GM12878 (cell line): ENCODE measurements around the gene LCN9. TPM values are rescaled to one million over a fixed set of nuclear protein-coding genes. Genes with fewer than 3 reads are reported as not detected.

Experiments used
- ATAC-seq: fragments of 200-7000 bp; cut with Tn5 transposase; 3 replicates; pipeline ENCODE4 v1.9.1; 2020; ENCODE audit warnings: mild to moderate bottlenecking, moderate library complexity
- BruUV-seq: library from RNA; stranded (reverse); fragments of 400-500 nt; replicated peaks from 2 replicates; lab custom pipeline; 2021; lab: Mats Ljungman, UMichigan
- CTCF ChIA-PET: fragments of 300-600 bp; sonication (Branson Sonifier 250); formaldehyde crosslinking; extraction: SDS; loops from one replicate; lab custom pipeline; 2021; ENCODE audit warnings: inconsistent platforms; lab: Yijun Ruan, JAX
- POLR2A ChIA-PET: fragments of 350-600 bp; formaldehyde crosslinking; extraction: SDS; loops from one replicate; lab custom pipeline; 2021; ENCODE audit warnings: inconsistent platforms; lab: Charles Lee
- RAD21 ChIA-PET: fragments of 300-600 bp; sonication (Branson Sonifier 250); formaldehyde crosslinking; loops from one replicate; lab custom pipeline; 2023; ENCODE audit warnings: antibody characterized with exemption; ENCODE audit not compliant: unreplicated experiment; lab: Charles Lee
- SMC1A ChIA-PET: fragments of 300-600 bp; sonication (Branson Sonifier 250); formaldehyde crosslinking; loops from one replicate; lab custom pipeline; 2023; ENCODE audit not compliant: unreplicated experiment, uncharacterized antibody; lab: Charles Lee
- DNase-seq: peaks from one replicate; pipeline ENCODE4 v3.0.0-alpha.2; 2011; ENCODE audit warnings: low read depth, low spot score
- FAIRE-seq: peaks from 3 replicates; lab custom pipeline; 2011; peaks lifted over from hg19 to GRCh38; lab: Jason Lieb, UNC
- H2AFZ ChIP-seq: 2 replicates; pipeline ENCODE4 v1.6.0; 2011; ENCODE audit warnings: low read depth, low read length, control low read depth; ENCODE audit not compliant: control insufficient read depth
- H3K27ac ChIP-seq: 2 replicates; pipeline ENCODE4 v1.5.1; 2011; ENCODE audit warnings: control low read depth; ENCODE audit not compliant: control insufficient read depth, insufficient read depth
- H3K27me3 ChIP-seq, 2 experiments: replicated peaks in 1 of 2; 2 replicates each; pipeline versions ENCODE4 v1.6.0 to v1.6.1; 2011; ENCODE audit warnings: low read length in 1 of 2; ENCODE audit not compliant: control insufficient read depth in 2 of 2, insufficient read depth in 2 of 2
- H3K36me3 ChIP-seq, 2 experiments: 2 replicates each; pipeline ENCODE4 v1.5.1; 2011; ENCODE audit warnings: low read length in 1 of 2; ENCODE audit not compliant: control insufficient read depth in 2 of 2, insufficient read depth in 2 of 2
- H3K4me1 ChIP-seq: 2 replicates; pipeline ENCODE4 v1.6.1; 2011; ENCODE audit warnings: mild to moderate bottlenecking, low read length, moderate library complexity, mixed read lengths; ENCODE audit not compliant: control insufficient read depth, insufficient read depth
- H3K4me2 ChIP-seq: 2 replicates; pipeline ENCODE4 v1.6.0; 2011; ENCODE audit warnings: control low read depth; ENCODE audit not compliant: control insufficient read depth, insufficient read depth
- H3K4me3 ChIP-seq: fragments of 200-600 bp; sonication (generic); 2 replicates; pipeline ENCODE4 v1.5.1; 2016
- H3K79me2 ChIP-seq: 2 replicates; pipeline ENCODE4 v1.6.0; 2011; ENCODE audit warnings: low read length; ENCODE audit not compliant: control insufficient read depth, insufficient read depth
- H3K9ac ChIP-seq: 2 replicates; pipeline ENCODE4 v1.8.0; 2011; ENCODE audit warnings: low read length, control low read depth, mixed read lengths; ENCODE audit not compliant: control insufficient read depth, insufficient read depth
- H3K9me3 ChIP-seq: replicated peaks from 3 replicates; pipeline ENCODE4 v1.5.1; 2011; ENCODE audit warnings: mild to moderate bottlenecking, low read length; ENCODE audit not compliant: control insufficient read depth, insufficient read depth
- H4K20me1 ChIP-seq: 2 replicates; pipeline ENCODE4 v1.6.0; 2011; ENCODE audit not compliant: control insufficient read depth, insufficient read depth
- CBX5 ChIP-seq: sonication (generic); IDR thresholded peaks from 2 replicates; pipeline ENCODE4 v1.6.1; 2016; ENCODE audit warnings: low read depth, moderate library complexity, mild to moderate bottlenecking, inconsistent platforms
- PAX5 ChIP-seq: IDR thresholded peaks from 2 replicates; pipeline ENCODE4 v1.6.1; 2011; ENCODE audit warnings: low read depth, low read length, borderline replicate concordance
- TCF3 ChIP-seq: IDR thresholded peaks from 2 replicates; pipeline ENCODE4 v1.6.1; 2012; ENCODE audit warnings: low read depth, mild to moderate bottlenecking, low read length, borderline replicate concordance; ENCODE audit not compliant: insufficient read depth
- ZNF622 ChIP-seq: fragments of 450-650 bp; IDR thresholded peaks from 2 replicates; pipeline ENCODE4 v1.6.1; 2017; ENCODE audit warnings: mild to moderate bottlenecking, inconsistent platforms
- WGBS: methylation state at CpG from one replicate; pipeline ENCODE4 v1.1.6; 2016; ENCODE audit warnings: low lambda C conversion rate; ENCODE audit not compliant: insufficient replicate concordance, insufficient coverage; ENCODE audit errors: missing lambda C conversion rate; 5-methylcytosine and 5-hydroxymethylcytosine counted together
- in situ Hi-C: fragments of 300-500 bp; cut with MboI; formaldehyde crosslinking; loops from 9 replicates; pipeline ENCODE4 v1.14.3; 2018; ENCODE audit warnings: mixed read lengths
- intact Hi-C: fragments of 100-400 bp; cut with micrococcal nuclease; formaldehyde crosslinking; loops from one replicate; pipeline ENCODE4 v1.14.2; 2022; ENCODE audit not compliant: unreplicated experiment
- polyA plus RNA-seq, 11 experiments: library from polyadenylated mRNA; depleted of rRNA in 4 of 11; unstranded in 6 of 11; stranded (reverse) in 5 of 11; fragments of >200 nt; fragmentation: Nextera tagmentation in 4 of 11; fragmentation: Illumina TruSeq in 1 of 11; extraction: Ambion mirVana in 4 of 11; extraction: Trizol in 1 of 11; gene quantifications; 1 replicate in 1 of 11; 2 replicates in 10 of 11; pipeline versions ENCODE4 v1.2.1 to v1.2.3, GENCODE V29; 2011 to 2016; ENCODE audit warnings: inconsistent platforms in 2 of 11, missing spikeins in 2 of 11, low read depth in 1 of 11
- total RNA-seq, 4 experiments: library from RNA; depleted of rRNA in 3 of 4; stranded (reverse); fragments of >200 nt in 3 of 4; fragmentation: Illumina TruSeq in 1 of 4; extraction: Trizol in 1 of 4; gene quantifications; 2 replicates each; pipeline versions ENCODE4 v1.2.1 to v1.2.3, GENCODE V29; 2013 to 2021
- TF ChIP-seq, protein P1 (sequence below): IDR thresholded peaks from 2 replicates; pipeline ENCODE4 v1.6.1; 2012; ENCODE audit warnings: improper control_type of control experiment, low read depth, low read length; ENCODE audit not compliant: insufficient replicate concordance
- TF ChIP-seq, protein P2 (sequence below): fragments of 450-650 bp; IDR thresholded peaks from 2 replicates; pipeline ENCODE4 v1.6.1; 2017; ENCODE audit warnings: antibody characterized with exemption, mild to moderate bottlenecking, moderate library complexity

Gene LCN9
- total and polyA plus RNA-seq, 10 of the 15 experiments (the other 5 are each of a cell fraction or from before 2014, with no cell fraction given): not detected

DNA sequence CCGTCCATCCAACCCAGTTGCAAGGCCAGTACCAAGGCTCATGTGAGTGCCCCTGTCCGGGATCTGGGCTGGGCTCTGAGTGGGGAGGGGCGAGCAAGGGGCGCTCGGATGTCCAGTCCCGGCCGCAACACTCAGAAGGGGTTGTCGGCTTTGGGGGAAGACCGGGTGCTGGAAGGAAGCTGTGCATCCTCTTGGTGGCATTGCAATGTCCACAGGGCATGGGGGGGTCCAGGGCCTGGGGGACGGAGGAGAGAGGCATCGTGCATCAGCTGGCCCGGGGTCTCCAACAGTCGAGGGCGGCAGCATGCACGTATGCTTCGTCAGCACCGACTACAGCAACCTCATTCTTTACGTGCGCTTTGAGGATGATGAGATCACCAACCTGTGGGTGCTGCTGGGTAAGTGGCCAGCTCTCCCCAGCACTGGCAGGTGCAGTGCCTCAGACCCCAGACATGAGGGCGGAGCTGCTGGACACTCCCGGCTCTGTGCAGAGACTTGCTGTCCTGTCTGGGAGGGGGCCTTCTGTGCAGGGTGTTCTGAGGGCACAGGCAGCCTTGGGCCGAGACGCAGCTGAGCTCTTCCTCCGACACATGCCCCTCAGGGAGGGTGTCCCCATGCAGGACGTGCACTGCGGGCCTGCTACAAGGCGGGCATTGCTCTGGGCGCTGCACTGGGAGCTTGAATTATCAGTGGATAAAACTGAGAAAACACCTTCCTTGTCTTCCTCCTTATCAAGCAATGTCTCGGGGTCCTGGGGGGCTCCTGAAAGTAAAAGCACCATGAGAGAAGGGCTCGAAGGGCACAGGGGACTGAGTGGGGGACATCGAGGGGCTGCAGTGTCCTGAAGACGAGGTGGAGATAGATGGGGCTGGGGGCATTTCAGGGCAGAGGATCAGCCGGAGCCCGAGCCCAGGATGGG lies 46.2 kb upstream of the LCN9 start:
- in situ Hi-C loops (no loop called here), intact Hi-C loops (no loop called here)
- Histone ChIP-seq H3K27ac (no peak overlapping the region), H3K4me2 (no peak overlapping the region), H3K4me3 (no peak overlapping the region), H3K9me3 (no peaks in the 10 kb centered on the region), H3K9ac (no peak overlapping the region), H3K36me3 (no peaks in the 10 kb centered on the region), H2AFZ (no peak overlapping the region), H3K79me2 (no peaks in the 10 kb centered on the region), H3K27me3 (no peaks in the 10 kb centered on the region; a peak in 1 of 4 replicates), H3K4me1 (no peaks in the 10 kb centered on the region), H4K20me1 (no peaks in the 10 kb centered on the region)
- SMC1A ChIA-PET: no interaction called here
- POLR2A ChIA-PET: no interaction called here
- DNase-seq: no peak
- no TSS peak for BruUV-seq
- FAIRE-seq: no peak
- CTCF ChIA-PET: no interaction called here
- RAD21 ChIA-PET: no interaction called here
- no peak for ATAC-seq
- WGBS: 44% methylated on average over 32 of the region's 34 CpGs
- TF ChIP-seq PAX5 (no peak), ZNF622 (no peak), CBX5 (no peak), TCF3 (no peak)
- TF ChIP-seq, protein P1, sequence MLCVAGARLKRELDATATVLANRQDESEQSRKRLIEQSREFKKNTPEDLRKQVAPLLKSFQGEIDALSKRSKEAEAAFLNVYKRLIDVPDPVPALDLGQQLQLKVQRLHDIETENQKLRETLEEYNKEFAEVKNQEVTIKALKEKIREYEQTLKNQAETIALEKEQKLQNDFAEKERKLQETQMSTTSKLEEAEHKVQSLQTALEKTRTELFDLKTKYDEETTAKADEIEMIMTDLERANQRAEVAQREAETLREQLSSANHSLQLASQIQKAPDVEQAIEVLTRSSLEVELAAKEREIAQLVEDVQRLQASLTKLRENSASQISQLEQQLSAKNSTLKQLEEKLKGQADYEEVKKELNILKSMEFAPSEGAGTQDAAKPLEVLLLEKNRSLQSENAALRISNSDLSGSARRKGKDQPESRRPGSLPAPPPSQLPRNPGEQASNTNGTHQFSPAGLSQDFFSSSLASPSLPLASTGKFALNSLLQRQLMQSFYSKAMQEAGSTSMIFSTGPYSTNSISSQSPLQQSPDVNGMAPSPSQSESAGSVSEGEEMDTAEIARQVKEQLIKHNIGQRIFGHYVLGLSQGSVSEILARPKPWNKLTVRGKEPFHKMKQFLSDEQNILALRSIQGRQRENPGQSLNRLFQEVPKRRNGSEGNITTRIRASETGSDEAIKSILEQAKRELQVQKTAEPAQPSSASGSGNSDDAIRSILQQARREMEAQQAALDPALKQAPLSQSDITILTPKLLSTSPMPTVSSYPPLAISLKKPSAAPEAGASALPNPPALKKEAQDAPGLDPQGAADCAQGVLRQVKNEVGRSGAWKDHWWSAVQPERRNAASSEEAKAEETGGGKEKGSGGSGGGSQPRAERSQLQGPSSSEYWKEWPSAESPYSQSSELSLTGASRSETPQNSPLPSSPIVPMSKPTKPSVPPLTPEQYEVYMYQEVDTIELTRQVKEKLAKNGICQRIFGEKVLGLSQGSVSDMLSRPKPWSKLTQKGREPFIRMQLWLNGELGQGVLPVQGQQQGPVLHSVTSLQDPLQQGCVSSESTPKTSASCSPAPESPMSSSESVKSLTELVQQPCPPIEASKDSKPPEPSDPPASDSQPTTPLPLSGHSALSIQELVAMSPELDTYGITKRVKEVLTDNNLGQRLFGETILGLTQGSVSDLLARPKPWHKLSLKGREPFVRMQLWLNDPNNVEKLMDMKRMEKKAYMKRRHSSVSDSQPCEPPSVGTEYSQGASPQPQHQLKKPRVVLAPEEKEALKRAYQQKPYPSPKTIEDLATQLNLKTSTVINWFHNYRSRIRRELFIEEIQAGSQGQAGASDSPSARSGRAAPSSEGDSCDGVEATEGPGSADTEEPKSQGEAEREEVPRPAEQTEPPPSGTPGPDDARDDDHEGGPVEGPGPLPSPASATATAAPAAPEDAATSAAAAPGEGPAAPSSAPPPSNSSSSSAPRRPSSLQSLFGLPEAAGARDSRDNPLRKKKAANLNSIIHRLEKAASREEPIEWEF: no peak
- TF ChIP-seq, protein P2, sequence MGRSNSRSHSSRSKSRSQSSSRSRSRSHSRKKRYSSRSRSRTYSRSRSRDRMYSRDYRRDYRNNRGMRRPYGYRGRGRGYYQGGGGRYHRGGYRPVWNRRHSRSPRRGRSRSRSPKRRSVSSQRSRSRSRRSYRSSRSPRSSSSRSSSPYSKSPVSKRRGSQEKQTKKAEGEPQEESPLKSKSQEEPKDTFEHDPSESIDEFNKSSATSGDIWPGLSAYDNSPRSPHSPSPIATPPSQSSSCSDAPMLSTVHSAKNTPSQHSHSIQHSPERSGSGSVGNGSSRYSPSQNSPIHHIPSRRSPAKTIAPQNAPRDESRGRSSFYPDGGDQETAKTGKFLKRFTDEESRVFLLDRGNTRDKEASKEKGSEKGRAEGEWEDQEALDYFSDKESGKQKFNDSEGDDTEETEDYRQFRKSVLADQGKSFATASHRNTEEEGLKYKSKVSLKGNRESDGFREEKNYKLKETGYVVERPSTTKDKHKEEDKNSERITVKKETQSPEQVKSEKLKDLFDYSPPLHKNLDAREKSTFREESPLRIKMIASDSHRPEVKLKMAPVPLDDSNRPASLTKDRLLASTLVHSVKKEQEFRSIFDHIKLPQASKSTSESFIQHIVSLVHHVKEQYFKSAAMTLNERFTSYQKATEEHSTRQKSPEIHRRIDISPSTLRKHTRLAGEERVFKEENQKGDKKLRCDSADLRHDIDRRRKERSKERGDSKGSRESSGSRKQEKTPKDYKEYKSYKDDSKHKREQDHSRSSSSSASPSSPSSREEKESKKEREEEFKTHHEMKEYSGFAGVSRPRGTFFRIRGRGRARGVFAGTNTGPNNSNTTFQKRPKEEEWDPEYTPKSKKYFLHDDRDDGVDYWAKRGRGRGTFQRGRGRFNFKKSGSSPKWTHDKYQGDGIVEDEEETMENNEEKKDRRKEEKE: no peak
